SKM-1 treated with dmso at 0.1 percent for 144 hours (cell line): ENCODE results near the gene NOX5.

ENCODE experiments used
- DNase-seq: peaks from one replicate; lab custom pipeline; 2025; ENCODE audit not compliant: unreplicated experiment; lab: John Stamatoyannopoulos, UW

NOX5 gene

DNA sequence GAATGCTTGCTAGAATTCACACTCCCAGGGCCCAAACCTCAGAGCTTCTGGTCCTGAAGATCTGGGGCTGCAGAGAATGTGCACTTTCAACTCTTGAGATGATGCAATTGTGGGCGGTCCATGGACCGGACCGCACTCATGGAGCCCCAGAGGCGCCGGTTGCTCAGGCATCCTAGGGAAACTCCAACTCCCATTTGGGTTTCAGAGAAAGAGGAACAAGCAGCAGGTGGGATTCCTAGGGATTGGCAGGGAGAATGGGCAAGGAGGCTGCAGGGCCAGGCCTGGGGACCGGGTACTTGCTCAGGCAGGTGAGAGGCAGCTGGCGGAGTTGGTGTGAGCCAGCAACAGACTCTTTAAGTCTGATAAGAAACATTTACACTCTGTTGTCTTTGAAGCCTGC, 3.5 kb downstream of the NOX5 start:
- DNase-seq, result no peak

DNA sequence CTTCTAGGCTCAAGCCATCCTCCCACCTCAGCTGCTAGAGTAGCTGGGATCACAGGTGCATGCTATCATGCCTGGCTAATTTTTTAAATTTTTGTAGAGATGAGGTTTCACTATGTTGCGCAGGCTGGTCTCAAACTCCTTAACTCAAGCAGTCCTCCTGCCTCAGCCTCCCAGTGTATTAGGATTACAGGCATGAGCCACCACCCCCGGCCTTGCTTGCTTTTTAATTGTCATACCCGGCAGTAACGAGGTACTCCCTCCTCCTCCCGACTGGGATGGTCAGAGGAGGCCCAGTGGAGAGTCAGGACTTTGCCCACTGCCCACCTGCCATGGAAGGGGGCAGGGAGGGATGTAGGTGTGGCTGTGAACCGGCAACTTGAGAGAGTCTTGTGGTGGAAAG, 4.5 kb downstream of the NOX5 start:
- DNase-seq, result no peak

DNA sequence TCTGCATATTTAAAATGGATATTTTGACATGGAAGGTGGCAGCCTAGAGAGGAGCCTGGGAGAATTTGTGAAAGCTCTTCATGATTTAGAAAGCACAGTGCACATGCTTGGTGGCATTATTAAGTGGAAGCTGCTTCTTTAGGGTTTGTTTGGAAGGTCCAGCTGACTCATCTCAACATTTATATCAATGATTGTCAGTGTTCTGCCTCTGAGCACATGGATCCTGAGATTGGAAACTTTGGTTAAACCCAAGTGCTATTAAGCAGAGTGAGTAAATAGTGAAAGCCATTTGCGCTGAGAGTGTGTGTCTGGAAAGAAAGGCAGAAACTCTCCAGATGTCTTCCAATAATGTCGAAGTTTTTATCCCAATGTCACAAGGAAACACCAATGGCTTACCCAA, 7.4 kb downstream of the NOX5 start:
- no peak for DNase-seq

DNA sequence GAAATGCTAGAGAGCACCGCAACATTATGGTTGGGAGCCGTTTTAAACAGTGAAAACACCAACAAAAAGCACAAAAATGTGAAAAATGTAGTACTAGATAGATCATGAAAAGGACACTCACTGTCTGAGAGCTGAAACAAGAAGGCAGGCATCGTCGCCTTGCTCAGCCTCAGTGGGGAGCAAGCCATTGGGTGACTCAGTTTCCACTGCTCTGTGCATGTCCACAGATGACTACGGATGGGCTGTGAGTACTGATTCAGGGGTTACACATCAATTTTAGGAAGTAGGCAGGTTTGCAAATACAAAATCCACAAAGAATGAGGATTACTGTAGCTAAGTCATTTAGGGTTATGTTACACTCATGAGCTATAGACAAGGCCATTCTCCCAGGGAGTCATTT, 10.8 kb downstream of the NOX5 start:
- DNase-seq, result no peak

DNA sequence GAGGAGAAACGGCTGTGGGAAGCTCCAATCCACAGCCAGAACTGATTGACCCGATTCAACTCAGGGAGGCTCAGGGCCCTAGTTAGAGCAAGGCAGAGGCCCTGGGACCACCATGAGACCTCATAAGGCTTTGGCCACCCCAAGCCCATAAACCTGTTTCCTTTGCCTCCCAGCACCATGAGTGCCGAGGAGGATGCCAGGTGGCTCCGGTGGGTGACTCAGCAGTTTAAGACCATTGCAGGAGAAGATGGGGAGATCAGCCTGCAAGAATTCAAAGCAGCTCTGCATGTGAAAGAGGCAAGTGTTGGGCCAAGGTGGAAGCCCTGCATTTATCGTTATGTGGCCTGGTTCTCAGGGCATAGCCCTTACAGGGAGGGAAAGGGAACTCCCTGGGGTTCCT, 11.9 kb downstream of the NOX5 start:
- DNase-seq, result no peak

DNA sequence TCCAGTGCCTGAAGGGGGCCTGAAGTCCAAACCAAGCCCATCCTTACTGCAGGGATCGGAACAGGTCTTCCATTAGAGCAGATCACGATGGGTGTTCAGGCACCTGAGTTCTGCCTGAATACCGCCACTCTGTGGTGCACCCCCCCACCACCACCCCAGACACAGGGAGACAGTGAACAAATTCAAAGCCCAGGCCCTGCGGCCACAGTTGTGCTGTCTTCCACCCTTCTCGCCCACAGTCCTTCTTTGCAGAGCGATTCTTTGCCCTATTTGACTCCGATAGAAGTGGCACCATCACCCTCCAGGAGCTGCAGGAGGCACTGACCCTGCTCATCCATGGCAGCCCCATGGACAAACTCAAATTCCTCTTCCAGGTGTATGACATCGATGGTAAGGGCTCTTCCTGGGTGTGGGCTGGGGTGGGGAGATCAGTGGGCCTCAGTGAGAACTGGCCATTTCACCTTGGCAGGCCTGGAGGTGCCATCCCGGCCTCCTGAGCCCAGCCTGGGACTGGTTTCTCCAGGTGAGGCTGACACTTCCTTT, 13.6 kb downstream of the NOX5 start:
- DNase-seq, result no peak

DNA sequence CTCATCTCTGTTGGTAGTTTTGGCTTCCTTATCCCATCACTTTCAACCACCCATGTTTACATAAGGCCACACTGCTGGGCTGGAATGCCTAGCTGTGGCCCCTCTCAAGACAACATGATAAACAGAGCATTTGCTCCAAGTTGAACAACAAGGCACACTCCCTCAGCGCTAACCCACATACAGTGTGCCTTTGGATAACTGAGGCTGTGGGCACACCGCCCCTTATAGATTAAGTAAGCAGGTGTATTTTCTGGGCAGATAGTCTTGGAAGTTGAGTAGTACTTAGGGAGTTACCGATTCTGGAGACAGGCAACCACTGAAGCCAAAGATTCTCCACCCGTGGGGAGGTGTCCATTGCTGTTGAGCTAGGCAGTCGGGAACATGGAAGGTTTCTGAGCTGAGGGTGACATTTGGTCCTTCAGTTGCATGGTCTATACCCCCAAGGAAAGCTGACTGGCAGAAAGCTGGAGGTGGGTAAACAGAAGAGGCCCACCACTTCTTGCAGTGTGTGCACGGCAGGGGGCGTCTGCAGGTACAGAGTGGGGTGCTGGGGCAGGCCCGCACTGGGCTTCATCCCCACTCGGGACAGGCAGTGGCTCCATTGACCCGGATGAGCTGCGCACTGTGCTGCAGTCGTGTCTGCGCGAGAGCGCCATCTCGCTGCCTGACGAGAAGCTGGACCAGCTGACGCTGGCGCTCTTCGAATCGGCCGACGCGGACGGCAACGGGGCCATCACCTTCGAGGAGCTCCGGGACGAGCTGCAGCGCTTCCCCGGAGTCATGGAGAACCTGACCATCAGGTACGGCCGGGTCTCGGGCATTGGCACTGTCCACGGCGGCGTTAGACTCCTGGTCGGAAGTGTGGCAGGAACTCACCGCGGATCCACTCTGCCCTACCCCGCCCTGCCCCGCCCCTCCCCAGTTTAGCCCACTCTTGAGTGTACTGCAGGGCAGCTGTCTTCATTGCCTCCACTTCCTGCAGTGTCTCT, 16.8 kb downstream of the NOX5 start:
- no peak for DNase-seq

DNA sequence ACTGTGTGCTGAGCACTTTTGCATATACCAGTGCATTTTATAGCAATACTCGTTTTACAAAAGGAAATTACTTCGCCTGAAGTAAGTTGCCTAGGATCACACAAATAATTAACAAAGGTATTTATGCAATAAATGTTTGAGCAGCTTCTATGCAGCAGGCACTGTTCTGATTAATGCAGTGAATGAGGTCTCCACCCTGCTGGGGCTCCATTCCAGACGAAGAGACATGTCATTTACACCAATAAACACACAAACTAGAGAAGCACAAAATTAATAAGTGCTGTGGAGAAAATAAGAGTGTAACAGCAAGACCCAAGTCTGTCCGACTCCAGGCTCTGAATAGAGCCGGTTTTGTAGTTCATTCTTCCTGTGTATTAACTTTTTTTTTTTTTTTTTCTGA, 17.5 kb downstream of the NOX5 start:
- DNase-seq, result no peak

DNA sequence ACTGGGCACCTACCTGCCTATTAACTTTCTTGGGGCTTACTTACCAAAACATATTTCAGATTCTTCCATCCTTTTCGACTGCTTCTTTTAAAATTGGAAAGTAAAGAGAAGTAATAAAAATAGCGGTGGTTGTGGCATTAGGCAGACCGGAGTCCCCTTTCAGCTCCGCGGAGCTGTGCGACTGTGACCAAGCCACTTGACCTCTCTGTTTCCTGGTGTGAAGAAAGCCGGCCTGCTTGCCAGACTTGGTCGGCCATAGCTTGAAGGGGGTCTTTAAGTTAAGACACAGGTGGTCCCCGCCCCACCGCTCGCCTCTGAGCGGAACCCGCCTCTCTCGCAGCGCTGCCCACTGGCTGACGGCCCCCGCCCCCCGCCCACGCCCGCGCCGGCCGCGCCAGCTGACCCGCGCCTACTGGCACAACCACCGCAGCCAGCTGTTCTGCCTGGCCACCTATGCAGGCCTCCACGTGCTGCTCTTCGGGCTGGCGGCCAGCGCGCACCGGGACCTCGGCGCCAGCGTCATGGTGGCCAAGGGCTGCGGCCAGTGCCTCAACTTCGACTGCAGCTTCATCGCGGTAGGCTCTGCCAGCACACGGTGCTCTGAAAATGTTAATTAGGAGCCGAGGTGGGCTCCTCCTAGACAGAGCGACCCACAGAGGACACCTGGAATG, 18.3 kb downstream of the NOX5 start:
- DNase-seq, result no peak

DNA sequence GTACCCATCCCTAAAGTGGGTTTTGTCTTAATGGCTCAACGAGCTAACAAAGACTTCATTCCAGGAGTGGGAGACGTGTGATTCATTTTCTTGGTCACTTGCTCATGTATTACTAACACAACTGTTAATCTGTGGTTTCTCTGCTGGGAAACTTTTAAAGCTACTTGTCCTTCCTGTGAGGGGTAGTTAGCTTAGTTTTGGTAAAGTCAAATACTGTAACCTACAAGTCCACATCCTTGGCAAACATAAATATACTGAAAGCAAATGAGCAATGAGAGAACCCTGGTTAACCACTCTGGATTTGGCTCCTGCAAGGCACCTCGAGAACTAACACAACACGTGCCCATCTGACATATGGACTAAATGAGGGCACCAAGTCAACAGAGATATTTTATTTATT, 19.9 kb downstream of the NOX5 start:
- no peak for DNase-seq

DNA sequence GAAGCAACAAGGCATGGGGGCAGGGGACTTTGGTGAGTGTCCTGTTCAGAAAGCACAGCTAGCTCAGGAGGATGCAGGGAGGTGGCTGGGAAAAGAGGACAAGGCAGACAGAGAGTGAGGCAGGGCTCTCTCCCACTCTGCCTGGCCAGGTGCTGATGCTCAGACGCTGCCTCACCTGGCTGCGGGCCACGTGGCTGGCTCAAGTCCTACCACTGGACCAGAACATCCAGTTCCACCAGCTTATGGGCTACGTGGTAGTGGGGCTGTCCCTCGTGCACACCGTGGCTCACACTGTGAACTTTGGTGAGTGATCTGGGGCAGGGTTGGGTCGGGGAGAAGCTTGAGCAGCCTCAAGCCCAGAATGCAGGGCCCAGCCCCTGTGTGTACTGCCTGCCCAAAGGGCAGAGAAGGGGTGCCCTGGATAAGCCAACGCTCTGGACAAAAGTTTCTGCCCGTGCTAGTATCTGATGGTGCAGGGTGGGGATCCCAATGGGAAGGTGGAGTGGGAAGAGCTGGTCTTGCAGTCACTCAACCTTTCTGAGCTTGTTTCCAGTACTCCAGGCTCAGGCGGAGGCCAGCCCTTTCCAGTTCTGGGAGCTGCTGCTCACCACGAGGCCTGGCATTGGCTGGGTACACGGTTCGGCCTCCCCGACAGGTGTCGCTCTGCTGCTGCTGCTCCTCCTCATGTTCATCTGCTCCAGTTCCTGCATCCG, 20.9 kb downstream of the NOX5 start:
- DNase-seq, result no peak

DNA sequence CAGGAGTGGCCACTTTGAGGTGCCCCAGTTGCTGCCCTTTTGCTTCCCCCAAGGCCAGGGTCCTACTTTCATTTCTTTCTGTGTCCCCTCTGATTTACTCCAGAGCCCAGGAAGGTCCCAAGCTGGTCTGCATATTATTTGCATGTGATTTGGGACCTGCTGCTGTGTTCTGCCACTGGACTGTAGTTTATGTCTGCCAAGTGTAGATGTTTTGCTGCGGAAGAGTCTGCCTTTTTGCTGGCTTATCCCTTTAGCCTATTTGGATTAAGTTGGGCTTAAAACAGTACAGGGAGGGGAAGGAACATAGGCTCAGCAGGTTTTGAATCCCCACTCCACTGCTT, 21.4 kb downstream of the NOX5 start:
- DNase-seq, result no peak

DNA sequence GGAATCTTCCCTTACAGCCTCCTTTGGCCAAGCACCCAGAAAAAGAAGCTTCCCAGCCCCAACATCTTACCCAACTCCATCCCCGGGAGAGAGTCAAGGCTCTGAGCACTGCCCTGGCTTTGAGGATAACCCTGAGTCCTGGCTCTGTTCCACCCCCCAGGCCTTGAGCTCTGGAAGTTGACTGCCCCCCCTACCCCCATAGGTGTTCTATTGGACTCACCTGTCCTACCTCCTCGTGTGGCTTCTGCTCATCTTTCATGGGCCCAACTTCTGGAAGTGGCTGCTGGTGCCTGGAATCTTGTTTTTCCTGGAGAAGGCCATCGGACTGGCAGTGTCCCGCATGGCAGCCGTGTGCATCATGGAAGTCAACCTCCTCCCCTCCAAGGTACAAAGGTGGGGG, 22.3 kb downstream of the NOX5 start:
- DNase-seq, result no peak

DNA sequence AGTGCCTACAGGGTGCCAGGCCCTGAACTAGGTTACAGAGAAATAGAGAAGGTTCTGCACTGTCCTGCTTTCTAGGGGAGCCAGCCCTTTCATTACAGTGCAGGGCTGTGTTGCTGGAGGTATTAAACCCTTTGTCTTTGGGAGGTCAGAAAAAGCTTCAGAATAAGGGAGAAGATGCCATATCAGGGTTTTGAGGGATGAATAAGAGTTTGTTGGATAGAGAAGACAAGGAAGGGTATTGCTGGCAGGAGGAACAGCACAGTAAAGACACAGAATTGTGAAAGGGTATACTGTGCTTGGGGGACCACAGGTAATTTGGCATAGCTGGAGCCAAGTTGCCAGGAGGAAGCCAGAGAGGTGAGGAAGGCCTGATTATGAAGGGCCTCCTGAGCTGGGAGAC, 23.0 kb downstream of the NOX5 start:
- no peak for DNase-seq

DNA sequence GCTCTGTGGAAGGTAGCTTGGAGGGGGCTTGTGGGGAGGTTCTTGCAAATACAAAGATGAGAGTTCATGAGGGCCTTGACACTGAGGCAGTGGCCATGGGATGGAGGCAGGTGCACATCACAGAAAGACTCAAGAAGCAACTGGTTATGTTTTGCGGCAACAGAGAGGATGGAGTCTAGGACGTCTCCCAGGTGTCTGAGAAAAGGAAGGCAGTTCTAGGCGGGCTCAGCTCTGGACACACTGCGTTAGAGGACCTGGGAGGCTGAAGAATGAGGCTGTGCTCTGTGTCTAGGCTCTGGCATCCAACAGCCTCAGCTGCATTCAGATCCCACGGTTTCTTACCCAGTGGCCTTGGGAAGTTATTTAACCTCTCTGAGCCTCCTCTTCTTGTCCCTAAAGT, 23.5 kb downstream of the NOX5 start:
- no peak for DNase-seq

DNA sequence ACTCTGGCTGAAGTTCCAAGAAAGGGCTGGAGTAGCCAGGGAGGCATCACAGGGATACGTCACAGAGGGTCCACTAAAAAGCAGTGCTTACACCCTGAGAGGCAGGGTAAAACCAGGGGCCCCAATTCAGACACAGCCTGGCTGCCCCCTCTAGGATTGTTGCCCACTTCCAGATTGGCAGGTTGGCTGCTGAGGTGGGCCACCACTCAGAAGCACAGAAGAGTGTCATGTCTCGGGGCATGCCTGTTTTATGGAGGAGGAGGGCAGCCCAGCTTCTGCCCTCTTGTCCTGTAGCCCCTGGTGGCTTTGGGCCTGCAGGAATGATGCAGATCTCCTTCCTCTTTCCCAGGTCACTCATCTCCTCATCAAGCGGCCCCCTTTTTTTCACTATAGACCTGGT, 24.0 kb downstream of the NOX5 start:
- DNase-seq, result no peak

DNA sequence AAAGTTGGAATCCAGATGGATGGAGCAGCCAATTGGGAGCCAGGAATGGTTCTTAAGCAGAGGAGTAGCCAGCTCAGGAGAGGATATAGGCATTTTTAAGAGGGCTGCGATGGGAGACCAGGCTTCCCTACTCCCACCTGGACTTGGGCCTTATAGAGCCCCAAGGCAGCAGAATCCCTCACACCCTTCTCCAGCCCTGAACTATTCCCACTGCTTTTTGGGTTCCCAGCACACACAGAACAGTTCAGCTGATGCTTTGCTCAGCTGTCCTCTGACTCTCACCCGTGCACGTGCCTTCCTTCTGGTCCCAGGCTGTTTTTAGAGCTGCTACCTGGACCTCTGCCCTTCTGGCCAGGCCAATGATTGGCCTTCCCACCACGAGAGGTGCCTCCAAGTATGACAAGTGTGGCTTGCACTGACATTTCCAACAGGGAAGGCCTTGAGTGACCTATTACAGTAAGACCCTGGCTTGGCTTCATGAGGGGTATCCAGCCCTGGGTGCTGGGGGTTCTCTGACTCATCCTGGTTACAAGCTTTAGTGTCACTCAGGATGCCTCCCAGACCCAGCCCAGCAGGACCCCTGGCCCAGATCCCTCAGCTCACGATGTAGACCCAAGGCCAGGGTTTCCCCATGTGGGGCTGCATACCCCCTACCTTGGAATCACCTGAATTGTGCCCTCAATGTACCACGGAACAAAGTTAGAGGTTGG, 25.2 kb downstream of the NOX5 start:
- no peak for DNase-seq

DNA sequence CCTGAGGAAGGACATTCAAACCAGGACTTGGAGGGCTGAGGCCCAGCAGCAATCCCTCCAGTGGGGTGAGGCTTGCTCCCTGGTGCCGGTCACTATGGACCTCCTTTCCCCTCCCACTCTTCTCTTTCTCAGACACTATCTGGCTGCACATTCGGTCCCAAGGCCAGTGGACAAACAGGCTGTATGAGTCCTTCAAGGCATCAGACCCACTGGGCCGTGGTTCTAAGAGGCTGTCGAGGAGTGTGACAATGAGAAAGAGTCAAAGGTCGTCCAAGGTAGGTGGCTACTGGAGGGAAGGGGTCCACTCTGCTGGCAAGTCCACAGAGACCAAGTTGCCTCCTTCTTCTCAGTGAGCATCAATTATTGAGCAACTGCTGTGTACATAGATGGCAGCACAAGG, 28.0 kb downstream of the NOX5 start:
- DNase-seq, result no peak

DNA sequence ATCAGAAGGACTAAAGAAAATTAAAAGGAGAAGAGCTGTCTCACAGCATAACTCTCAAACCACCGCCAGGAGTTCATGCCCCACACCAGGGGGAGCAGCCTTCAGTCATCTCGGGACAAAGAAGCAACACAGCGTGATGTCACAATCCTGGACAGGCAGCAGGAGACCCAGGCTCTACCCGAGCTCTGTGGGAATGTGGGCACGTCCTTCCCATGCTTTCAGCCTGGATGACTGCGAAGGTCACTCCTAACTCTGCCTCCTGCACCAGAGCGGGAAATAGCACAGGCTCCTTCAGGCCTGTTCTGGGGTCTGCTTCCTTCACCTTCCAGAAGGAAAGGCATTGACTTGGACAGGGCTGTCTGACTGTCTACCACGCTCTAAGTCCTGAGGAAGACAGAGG, 31.3 kb downstream of the NOX5 start:
- DNase-seq, result peak; percentile 50

DNA sequence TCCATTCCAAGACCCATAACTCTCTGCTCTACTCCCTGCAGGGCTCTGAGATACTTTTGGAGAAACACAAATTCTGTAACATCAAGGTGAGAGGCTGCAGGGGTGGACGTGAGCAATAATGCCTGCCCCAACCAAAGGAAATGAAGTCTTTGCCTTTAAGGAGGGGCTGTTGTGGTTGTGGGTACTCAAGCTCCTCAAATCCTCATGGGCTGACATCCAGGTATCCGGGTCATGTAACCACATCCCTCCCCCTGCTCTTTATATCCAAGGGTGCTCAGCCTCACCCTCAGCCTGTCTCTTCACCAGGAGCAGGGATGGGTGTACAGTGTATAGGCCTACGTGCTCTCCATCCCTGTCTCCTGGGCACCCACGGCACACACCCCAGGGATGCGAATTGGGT, 32.3 kb downstream of the NOX5 start:
- DNase-seq, result no peak

DNA sequence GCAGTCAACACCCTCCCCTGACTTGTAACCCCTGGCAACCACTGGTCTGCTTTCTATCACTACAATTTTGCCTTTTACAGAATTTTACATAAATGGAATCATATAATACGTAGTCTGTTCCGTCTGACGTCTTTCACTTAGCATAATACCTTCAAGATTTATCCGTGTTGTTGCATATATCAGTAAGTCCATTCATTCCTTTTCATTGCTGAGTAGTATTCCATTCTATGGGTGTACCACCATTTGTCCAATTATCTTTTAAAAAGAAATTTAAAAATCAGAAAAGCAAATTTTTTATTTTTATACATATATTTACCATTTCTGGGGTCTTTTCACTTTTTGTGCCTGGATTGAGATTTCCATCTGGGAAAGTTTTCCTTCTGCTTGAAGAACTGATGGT, 35.5 kb downstream of the NOX5 start:
- no peak for DNase-seq
